T1000 (cell line): ENCODE measurements around the gene EPHB2.

Experiments used
- DNase-seq: peaks from one replicate; lab custom pipeline; 2025; ENCODE audit warnings: mixed read lengths; lab: John Stamatoyannopoulos, UW

Gene EPHB2

DNA sequence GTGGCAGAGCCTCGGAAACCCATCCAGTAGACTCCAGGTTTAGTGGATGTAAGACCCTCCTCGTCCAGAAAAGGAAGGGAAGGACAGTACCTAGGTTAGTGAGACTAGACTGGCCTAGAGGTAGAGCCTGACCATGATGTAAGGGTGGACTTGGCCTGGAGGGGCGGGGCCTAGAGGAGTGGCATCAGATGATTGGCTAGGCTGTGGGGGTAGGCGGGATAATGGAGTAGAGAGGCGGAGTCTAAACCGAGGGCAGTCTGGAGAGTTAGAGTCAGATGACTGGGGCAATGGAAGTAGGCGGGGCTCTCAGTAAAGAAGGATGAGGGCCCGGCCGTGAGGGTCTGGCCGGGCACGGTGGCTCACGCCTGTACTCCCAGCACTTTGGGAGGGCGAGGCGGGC is 70.1 kb downstream of the EPHB2 start:
- no peak for DNase-seq

DNA sequence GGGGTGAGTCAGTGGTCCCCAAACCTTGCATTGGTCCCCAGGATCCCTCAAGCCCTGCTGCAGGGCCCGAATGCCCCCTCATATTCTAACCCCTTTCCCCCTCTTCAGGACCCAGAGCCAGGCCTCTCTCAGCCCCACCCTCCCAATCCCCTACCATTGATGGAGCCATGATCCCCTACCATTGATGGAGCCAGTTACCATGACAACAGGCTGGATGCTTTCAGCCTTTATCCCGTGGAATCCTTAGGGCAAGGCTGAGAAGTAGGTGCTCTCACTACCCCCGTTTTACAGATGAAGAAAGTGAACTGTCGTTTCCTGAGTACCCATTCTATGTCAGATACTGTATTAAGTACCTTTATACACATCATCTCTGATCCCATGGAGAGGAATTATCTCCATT is 70.8 kb downstream of the EPHB2 start:
- no peak for DNase-seq

DNA sequence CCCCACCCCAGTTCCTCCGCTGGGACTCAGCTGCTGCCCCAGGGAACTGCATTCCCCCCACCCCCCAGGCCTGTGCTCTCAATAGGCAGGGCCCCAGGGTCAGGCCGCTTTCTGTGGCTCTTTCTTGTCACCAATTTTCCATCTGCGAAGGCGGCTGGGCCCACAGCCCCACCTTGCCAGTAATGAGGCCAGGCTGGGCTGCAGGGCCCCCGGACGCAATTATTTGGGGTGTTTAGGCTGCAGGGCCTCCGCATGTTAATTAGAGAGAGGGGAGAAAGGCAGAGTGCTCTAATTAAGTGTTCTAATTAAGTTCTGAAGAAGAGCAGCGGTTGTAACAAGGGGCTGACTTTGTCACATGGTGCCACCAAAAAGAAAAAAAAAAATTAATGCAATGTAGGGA is 71.8 kb downstream of the EPHB2 start:
- no peak for DNase-seq

DNA sequence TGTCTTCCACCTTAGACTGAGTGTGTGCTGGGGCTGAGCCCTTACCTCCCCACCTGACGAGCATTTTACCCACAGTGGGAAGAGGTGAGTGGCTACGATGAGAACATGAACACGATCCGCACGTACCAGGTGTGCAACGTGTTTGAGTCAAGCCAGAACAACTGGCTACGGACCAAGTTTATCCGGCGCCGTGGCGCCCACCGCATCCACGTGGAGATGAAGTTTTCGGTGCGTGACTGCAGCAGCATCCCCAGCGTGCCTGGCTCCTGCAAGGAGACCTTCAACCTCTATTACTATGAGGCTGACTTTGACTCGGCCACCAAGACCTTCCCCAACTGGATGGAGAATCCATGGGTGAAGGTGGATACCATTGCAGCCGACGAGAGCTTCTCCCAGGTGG is 73.7 kb downstream of the EPHB2 start:
- DNase-seq: no peak

DNA sequence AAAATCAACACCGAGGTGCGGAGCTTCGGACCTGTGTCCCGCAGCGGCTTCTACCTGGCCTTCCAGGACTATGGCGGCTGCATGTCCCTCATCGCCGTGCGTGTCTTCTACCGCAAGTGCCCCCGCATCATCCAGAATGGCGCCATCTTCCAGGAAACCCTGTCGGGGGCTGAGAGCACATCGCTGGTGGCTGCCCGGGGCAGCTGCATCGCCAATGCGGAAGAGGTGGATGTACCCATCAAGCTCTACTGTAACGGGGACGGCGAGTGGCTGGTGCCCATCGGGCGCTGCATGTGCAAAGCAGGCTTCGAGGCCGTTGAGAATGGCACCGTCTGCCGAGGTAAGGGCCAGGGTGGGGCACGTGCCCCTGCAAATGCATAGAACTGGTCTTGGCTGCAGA is 74.1 kb downstream of the EPHB2 start:
- DNase-seq: no peak

DNA sequence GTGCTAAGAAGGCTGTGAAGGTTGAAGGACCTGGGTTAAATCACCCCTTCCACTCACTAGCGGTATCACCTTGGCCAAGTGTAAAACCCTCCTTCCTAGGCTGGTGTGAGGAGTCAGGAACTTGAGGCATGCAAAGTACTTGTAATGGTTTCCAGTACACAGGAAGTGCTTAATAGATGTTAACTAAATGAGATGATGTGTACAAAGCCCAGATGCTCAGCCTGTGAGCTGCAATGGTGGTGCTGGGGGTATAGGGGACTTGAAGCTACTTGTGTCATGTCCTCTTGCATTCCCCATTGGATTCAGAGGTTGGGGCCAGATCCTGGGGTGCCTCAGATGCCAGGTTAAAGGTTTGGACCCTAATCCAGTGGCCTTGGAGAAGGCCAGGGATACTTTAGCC is 75.5 kb downstream of the EPHB2 start:
- DNase-seq: no peak

DNA sequence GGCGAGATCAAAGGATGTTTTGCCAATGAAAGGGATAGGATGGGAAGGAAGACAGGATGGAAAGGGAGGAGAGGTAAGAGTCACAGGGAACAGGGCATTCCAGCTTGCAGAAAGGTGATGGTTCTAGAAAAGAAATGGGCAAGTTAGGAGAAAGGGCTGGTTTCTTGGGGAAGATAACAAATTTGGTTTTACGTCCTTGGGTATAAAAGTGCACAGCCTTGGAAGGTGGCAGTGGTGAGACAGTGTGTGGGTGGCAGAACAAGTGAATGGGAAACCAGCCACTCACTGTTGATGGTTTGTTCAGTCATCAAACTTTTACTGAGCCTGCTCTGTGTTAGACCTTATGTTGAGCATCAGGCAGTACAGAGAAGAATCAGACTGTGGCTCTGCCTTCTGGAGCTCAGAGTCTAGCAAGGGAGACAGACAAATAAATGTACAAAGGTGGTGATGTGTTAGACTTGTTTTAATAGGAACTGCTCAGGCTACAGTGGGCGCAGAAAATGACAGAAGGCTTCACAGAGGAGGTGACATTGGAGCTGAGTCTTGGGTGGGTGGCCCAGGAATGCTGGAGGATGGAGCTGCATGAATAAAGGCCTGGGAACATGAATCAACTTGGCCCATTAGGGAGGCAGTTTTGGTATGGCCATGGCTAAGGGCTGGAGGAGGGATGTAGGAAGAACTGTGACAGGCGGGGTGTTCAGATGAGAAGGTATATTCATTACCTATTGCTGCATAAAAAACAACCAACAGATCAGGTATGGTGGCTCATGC is 76.3 kb downstream of the EPHB2 start:
- DNase-seq: no peak

DNA sequence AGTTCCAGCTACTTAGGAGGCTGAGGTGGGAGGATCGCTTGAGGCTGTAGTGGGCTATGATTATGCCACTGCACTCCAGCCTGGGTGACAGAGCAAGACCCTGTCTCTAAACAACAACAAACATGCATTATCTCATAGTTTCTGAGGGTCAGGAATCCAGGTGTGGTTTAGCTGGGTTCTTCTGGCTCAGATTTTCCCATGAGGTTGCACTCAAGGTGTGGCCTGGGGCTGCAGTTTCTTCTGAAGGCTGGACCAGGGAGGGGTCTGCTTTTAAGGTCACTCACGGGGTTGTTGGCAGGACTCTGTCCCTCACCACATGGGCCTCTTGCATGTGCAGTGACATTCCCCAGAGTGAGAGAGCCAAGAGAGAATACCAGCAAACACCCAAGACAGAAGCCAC is 77.0 kb downstream of the EPHB2 start:
- DNase-seq: no peak

DNA sequence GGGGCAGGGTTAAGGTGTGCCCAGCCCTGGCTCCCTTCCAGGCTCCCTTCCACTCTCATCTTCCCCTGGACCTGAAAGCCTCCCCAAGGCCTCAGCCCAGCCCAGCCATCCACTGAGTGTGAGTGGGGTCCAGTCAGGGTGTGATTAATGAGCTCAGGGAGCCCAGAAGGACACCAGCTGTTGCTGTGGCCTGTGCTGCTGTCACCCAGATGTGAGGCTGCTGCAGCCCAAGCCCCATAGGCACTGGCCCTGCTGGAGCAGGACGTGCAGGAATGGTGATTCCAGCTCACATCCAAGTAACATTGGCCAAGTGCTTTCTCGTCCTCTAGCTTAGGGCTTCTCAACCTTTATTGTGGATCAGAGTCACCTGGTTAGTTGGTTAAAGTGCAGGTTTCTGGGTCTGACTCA is 77.6 kb downstream of the EPHB2 start:
- DNase-seq: no peak

DNA sequence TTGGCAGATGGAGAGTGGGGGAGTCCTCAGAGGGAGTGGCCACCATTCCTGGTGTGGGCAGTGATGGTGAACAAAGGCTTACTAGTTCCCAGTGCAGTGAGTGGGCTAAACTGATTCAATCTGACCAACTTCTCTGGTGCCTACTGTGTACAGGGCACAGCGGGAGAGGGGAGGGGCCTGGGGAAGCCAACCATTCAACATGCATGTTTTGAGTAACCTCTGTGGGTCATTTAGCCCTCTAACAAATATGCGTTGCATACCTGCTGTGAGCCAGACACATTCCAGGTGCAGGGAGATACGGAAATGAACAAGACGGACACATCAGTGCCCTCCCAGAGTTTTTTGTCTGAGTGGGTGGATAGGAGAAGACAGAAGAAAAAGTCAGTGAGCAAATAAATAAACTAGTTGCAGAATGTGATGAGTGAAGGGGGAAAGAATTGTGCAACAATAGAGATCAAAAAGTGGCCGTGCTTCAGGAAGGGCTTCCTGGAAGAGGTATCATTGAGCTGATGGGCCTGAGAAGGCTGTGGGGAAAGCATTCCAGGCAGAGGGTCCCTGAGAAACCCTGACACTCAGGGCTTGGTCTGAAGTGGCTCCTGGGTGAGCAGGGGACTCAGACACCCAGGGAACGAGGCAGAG is 78.8 kb downstream of the EPHB2 start:
- no peak for DNase-seq

DNA sequence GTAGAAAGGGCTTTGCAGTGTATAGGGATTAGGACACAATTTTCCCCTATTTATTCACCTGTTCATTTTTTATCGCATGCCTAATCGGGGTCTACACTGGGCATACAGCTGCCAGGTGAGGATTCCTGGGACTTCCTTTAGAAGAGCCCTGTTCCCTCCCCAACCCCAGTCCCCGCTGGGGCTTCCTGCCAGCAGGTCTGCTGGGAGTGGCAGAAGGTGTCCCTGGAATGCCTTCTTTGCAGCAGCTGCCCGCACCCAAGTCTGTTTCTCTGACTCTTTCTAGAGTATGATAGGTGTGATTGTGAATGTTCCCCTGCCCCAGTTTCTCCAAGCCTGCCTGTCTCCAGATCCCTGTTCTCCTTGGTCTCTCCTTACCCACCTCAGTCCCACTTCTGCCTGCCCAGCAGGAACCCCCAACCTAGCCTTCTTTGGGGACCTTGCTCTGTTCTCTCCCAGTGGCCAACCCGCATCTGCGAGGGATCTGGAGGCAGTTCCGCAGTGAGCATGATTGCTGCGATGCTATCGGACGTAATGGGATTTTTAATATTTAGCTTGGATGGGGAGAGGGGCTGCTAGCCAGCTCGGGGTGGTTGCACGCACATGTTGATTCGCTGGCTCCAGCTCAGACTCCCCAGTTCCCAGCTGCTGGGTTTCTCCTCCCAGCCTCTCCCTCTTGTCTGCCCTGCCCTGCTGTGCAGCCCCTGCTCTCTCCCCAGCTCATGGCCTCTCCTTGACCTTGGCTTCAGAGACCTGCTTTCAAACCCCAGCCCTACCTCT is 79.8 kb downstream of the EPHB2 start:
- no peak for DNase-seq

DNA sequence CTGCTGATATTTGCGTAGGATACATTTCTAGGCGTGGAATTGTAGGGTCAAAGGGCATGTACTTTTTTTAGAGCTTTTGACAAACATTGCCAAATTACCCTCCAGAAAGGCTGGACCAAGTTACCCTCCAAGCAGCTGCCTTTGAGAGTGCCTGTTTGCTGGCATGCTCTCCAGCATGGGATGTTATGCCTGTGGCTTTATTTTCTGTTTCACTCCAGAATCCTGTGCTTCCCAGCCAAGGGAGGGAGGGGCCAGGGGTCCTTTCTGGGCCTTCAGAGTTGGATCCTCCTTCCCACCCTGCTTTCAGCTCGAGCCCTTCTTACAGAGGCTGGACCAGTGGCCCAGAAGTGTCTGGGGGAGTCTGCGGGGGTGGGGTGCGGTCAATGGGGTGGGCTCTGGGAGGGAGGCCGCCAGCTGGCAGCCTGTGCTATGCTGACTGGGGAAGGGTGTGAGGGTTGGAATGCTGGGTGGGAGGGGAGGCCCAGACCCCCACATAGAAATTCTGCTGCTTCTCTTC is 81.2 kb downstream of the EPHB2 start:
- DNase-seq: no peak

DNA sequence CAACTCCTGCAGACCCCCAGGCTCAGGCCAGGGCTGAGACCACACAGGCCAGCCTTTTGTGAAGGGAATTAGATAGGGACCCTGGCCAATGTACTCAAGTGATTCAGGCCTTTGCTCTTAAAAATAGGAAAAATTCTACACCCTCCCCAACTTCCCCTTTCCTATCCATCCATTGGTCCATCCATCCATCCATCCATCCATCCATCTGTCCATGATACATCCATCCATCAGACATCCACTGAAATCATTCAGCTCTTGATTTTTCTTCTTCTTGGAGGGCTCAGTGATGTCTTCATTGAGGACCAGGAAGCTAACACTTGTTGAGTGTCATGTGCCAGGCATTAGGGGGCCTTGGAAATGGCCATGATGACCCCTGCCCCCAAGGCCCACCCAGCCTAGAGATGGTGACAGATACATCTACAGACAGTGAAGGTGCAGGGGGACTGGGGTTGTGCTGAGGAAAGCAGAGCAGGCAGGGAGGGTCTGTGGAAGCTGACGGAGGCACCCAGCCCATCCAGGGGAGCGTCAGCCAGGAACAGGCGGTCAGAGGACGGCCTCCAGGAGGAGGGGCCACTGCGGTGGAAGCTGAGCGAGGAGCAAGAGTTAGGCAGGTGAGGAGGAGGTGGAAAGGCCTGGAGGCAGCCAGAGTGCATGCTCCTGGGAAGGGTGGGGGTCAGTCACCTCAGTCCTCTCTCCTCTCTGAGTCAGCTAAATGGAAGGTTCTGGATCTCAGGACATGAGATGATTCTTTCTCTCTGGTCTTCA is 81.9 kb downstream of the EPHB2 start:
- no peak for DNase-seq

DNA sequence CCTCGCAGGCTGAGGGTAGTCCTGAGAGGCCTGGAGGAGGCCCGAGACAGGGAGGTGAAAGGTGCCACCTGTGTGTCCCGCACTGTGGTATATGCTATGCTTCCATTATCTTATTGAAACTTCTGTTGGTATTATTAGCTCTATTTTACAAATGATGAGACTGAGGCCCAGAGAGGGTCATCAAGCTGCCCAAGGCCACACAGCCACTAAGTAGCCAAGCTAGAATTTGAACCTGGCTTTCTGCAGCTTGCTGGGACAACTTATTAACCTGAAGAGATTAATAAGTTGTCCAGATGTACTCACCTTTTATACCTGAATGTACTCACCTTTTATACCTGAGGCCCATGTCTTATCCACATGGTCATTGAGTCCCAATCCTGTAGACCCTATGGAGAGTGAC is 83.0 kb downstream of the EPHB2 start:
- DNase-seq: no peak

DNA sequence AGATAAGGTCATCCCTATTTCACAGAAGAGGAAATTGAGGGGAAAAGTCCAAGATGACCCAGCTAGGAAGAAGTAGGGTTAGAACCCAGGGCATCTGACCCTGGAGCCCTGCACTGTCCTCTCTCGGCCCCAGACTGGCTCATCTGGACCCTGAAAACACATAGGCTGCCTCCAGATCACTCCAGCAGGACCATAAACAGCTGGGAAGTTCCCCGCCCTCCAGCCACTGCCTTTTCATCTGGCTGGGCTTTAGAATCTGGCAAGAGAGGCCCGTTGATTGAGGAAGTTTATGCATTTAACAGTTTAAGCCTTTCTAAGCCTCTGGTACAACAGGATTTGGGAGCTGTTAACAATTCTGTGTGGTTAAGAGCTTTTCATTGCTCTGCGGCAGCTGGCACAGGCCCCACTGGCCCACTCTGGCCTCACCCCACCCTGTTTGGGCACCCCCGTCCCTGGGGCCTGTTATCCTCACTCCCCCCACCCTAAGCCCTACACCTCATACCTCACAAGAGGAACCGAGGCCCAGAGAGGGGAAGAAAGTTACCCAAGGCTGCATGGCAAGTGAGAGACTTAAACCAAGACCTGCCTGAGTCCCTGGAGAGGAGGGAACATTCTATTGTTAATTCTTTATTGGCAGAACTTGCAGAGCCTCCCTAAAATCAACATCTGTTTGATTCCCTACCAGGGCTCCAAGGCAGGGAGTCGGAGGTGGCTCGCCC is 84.2 kb downstream of the EPHB2 start:
- no peak for DNase-seq

DNA sequence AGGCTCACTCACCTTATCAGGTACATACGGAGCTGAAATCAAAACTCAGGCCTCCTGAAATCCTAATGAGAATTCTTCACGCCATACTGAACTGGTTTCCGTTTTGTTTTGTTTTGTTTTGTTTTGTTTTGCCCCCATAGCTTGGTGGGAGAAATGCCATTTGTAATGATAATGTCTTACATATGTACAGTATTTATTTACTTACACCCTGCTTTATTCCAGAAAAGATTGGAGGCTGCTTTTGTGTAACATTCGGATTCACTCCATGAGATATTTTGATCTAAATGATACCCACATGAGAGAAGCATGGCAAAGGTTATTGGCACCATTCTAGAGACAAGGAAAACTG is 84.7 kb downstream of the EPHB2 start:
- no peak for DNase-seq

DNA sequence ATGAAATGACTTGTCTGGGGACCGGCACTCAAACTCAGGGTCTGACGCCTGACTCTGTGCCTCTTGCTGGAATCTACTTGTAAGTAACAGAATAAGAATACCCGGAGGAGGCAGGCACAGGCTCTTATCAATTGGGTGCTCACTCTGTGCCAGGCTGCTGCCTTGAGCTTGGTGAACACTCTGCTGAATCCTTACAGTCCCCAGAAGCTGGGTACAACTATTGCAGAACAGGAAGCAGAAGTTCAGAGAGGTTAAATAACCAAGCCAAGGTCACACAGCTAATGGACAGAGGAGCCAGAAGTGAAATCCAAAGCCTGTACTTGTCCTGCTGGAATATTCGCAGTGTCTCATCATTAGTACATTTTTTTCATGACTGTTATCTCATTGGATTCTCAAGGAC is 86.0 kb downstream of the EPHB2 start:
- no peak for DNase-seq

DNA sequence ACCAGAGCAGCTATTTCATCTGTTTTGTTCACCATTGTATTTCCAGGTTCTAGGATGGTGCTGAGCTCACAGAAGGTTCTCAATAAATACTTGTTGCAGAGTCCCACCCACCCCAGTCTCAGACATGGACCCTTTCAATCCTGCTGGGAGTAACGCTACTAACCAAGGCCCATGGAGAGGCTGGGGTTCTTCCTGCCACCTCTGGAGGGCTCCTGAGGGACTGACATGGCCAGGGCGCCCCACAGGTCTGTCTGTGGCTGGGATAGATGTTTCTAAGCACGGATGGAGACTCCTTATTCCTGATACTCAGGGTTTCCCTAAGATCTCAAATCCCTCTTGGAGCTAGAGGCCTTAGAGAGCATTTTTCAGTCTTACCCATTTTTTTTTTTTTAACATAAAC is 87.4 kb downstream of the EPHB2 start:
- no peak for DNase-seq

DNA sequence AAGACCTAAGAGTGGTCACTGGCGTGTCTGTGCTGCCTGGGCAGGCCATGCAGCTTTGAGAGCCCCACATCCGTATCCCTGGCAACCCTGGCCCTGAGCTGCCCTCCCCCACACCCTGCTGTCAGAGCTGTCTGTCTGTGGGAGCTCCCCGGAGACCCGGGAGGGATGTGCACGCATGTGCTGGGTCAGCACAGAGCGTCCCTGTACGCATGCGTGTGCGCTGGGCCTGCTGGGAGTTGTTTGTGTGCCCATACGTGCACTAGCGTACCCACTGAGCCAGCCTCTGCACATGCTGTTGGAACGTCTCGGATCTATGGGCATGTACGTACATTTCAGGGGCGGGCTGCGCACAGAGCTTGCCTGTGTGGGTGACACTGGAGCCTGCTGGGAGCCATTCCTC is 89.3 kb downstream of the EPHB2 start:
- DNase-seq: no peak

DNA sequence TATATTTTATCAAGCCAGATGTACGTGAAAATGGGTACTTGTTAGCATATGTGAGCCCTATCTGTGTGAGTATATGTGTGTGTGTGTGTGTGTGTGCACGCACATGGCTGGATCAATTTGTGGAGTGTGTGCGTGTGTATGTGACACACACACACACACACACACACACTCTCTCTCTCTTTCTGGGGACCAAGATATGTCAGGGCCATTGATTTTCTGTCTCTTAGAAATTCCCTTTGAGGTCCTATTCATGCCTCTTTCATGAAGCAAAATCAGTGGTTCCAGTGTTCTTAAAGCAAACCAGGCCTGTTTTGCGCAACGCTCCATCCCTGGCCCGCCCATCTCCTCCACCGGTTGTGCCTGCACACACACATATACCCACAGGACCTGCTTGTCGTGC is 90.0 kb downstream of the EPHB2 start:
- no peak for DNase-seq

DNA sequence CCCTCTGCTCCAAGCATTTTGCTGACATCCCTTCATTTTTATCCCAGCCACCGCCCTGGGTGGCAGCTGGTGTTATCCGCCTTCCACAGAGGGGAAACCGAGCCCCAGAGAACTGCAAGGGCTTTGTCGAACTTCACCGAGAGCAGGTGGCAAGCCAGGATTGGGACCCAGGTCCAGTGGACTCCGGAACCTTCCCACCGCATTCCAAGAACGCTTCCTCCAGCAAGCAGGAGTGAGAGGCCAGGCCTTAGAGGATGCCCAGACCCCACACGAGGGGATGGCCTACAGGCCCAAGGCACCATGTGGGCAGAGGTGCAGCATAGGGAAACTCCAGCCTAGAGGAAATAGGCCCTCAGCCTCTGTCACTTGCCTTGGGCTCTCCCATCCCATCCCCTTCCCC is 90.7 kb downstream of the EPHB2 start:
- DNase-seq: no peak

DNA sequence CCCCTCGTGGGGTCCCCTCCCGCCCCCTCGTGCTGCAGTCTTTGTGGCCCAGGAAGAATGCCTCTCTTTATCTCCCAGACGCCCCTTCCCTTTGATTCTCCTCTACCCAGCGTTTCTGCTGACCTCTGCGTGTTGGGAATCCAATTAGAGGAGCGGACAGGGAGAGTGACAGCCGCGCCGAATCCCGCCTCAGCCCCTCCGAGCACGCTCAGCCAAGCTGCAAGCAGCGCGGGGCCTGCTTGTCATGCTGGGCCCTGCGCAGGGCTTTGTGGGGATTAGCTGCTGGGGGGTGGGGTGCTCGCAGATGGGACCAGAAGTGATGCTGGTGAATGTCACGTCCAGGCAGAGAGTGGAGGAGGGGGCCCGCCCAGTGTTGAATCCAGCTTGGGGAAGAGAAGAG is 91.1 kb downstream of the EPHB2 start:
- DNase-seq: no peak
